ENCODE results near the gene BTNL9. TPM values are rescaled to one million over a fixed set of nuclear protein-coding genes. Genes with fewer than 3 reads are reported as not detected.

BTNL9 gene
- polyA plus RNA-seq, 1 donor from 2014 or later: 13.9 TPM

GRCh38 chr5:181084621-181085195, 44.6 kb downstream of the BTNL9 start:
- no peak overlapping the region for H2AFZ ChIP-seq (ENCODE audit: low read depth, low read length)

More at GRCh38 chr5:181084621-181085195, 44.6 kb downstream of the BTNL9 start:
- H3K4me3 ChIP-seq (ENCODE audit: low read length): no peak overlapping the region
- H4K20me1 ChIP-seq (ENCODE audit: insufficient read depth): no peaks in the 10 kb centered on the region
- no peaks in the 10 kb centered on the region for H3K27me3 ChIP-seq (ENCODE audit: insufficient read depth, low read depth, low read length)
- no peak overlapping the region for H3K4me2 ChIP-seq (ENCODE audit: low read length)
- H3K36me3 ChIP-seq (ENCODE audit: insufficient read depth, low read length): no peaks in the 10 kb centered on the region
- no peaks in the 10 kb centered on the region for H3K9me3 ChIP-seq (ENCODE audit: low read length)
- H3K79me2 ChIP-seq (replicated peaks; ENCODE audit: insufficient read depth, low read length): no peaks in the 10 kb centered on the region
- no peaks in the 10 kb centered on the region for H3F3A ChIP-seq (ENCODE audit: insufficient read depth, low read length, poor library complexity, severe bottlenecking)
- H3K27ac ChIP-seq (ENCODE audit: low read length): no peak overlapping the region
- no peak overlapping the region for H3K9ac ChIP-seq (ENCODE audit: low read length)
- TF ChIP-seq EZH2 (IDR thresholded peaks at IDR 0.05; ENCODE audit: borderline replicate concordance, insufficient read depth, low read length, poor library complexity, severe bottlenecking): no peak
- TF ChIP-seq EP300 (conservative IDR thresholded peaks at IDR 0.05; ENCODE audit: poor library complexity, severe bottlenecking): no peak
- no peak for TF ChIP-seq TAF1 (IDR thresholded peaks at IDR 0.05; ENCODE audit: low read depth)
- no peak for TF ChIP-seq REST (IDR thresholded peaks at IDR 0.05; ENCODE audit: borderline replicate concordance)
- no peak for TF ChIP-seq POLR2AphosphoS5 (IDR thresholded peaks at IDR 0.05)
- TF ChIP-seq CTCF (IDR thresholded peaks at IDR 0.05; ENCODE audit: poor library complexity, severe bottlenecking): no peak
- no peak for TF ChIP-seq MXI1 (conservative IDR thresholded peaks at IDR 0.05; ENCODE audit: poor library complexity, severe bottlenecking)
- no peak for TF ChIP-seq SMC3 (conservative IDR thresholded peaks at IDR 0.05; ENCODE audit: poor library complexity)
- no peaks in the 10 kb centered on the region for H3K9me2 ChIP-seq (ENCODE audit: insufficient read depth, low read length)

Measured in neural cell (in vitro differentiated cells).